Activated CD4-positive, alpha-beta T cell treated with anti-CD3 and anti-CD28 coated beads, Interleukin-2, amount 50 U/mL, for 48 hours (primary cell): ENCODE measurements around the gene ATCAY.

Source experiments
- DNase-seq, 2 experiments: peaks; one replicate each; pipeline ENCODE4 v3.0.0-alpha.2; 2020

Gene ATCAY

DNA sequence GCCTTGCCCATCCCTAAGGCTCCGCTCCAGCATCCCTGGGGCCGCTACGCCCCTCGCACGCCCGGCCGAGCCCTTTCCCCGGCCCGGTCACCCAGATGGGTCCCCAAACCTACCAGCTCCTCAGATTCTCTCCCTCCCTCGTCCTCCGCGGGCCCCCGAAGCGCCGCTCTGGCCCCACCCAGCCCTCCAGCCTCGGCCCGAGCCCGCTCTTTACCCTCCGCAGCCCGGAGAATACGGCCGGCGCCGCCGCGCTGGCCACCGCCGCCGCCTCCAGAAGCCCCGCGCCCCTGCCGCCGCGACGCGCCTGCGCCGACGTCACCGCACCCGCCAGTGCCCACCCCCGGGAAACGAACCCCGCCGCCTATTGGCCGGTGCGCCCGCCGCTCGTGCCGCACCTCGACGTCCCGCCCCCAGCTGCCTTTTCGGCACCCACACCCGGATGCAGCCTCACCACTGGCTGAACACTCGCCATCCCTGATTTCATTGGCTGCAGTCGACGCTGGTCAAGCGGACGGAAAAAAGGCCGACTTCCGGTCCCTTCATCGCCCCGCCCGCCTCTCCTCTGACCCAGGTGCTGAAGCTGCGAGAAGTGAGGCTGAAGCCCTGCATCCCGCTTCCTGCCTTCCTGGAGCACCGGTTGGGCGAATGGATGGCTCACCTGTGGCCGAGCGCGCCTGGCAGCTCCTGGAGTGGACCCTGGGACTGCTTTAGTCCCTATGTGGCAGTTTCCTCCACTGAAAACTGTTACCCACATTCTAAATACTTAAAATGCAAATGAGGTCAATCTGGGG, 90.5 kb downstream of the ATCAY start, which contains the start of gene DAPK3:
Gene DAPK3, minus strand, starts transcription at position 292 of the 791 bp plus-strand sequence. CDS start 1,364 bp downstream, outside the sequence.
- peak; percentile 96 to 97 for DNase-seq

DNA sequence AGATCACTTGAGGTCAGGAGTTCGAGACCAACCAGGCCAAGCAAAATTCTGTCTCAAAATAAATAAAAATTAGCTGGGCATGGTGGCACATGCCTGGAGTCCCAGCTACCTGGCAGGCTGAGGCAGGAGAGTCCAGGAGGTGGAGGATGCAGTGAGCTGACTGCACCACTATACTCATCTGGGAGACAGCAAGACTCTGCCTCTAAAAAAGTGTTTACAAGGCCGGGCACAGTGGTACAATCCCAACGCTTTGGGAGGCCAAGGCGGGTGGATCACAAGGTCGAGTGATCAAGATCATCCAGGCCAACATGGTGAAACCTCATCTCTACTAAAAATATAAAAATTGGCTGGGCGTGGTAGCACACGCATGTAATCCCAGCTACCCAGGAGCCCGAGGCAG, 94.7 kb downstream of the ATCAY start:
- no peak for DNase-seq

DNA sequence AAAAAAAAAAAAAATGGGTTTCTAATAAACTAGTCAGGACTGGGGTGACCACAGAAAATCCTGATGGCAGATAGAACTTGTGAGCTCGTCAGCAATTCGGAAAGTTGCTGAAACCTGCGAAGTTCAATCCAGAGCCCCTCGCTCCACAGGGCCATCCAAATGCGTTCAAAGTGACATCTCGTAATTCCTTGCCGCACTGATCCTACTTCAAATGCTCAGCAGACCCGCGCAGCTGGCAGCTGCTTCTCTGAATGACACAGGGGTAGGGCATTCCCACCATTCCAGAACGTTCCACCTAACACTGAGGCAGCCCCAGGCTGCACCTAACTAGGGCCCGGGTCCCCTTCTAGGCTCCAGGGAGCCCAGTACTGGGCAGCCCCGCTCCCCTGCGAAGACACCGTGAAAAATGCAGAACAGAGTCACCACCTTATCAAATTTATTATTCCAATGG, 95.2 kb downstream of the ATCAY start:
- peak in 1 of 2 experiments; percentile 14 for DNase-seq

DNA sequence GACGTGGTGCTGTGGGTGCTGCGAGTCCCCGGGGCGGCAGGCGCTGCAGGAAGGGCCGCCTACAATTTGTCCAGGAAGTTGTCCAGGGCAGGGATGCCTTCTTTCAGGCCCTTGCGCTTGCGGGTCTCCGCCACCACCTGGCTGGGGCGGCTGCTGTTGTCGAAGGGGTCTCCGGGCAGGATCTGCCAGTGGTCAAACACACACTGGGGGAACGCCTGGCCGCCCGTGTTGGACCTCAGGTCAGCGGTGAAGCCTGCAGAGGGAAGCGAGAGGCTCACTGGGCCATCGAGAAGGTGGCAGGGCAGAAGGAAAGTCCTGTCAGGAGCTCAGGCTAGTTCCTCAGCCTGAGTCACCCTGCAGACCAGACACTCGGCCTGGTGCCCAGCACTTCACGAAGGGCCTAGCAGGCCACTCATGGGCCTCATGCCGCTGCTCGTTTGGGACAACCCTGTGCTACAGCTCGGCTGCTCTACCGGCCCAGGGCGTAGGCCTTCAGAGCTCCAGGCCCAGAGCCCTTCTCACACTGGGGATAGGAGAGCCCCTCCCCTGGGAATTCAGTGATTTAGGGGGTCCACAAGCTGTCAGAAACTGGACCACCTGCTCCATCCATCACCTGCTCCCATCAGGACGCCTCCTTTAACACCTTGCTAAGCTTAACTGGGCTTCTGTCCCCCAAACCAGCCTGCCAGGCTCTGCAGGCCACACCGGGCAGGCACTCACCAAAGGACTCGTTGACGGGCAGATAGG, 96.2 kb downstream of the ATCAY start:
- peak in 1 of 2 experiments; percentile 8 for DNase-seq
